NCI-H2171 treated with DMSO at 0.1 percent for 48 hours (cell line): ENCODE results near the gene MAGEA1.
"Not testable (repeated sequence)": the region's sequence is repeated elsewhere in the genome, so short reads cannot be mapped to it uniquely, and the experiment has no call there.

Experiments
- DNase-seq: peaks from one replicate; lab custom pipeline; 2025; lab: John Stamatoyannopoulos, UW

MAGEA1 gene, protein sequence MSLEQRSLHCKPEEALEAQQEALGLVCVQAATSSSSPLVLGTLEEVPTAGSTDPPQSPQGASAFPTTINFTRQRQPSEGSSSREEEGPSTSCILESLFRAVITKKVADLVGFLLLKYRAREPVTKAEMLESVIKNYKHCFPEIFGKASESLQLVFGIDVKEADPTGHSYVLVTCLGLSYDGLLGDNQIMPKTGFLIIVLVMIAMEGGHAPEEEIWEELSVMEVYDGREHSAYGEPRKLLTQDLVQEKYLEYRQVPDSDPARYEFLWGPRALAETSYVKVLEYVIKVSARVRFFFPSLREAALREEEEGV

GRCh38 chrX:153179131-153179530 lies at the start of gene MAGEA1:
TSS of gene MAGEA1 (plus strand) at chrX:153179284. CDS start at chrX:153182390, 3,106 bp downstream.
- no peak for DNase-seq

GRCh38 chrX:153132924-153133323 lies 46.2 kb upstream of the MAGEA1 start:
- not testable (repeated sequence) for DNase-seq

- not testable (repeated sequence) for DNase-seq
These were observed 40.0 kb upstream of the MAGEA1 start for GRCh38 chrX:153139074-153139473.

GRCh38 chrX:153146288-153146687 lies 32.8 kb upstream of the MAGEA1 start:
- not testable (repeated sequence) for DNase-seq

GRCh38 chrX:153153516-153153915 lies 25.6 kb upstream of the MAGEA1 start:
- DNase-seq = no peak

- no peak for DNase-seq
These were observed 21.6 kb upstream of the MAGEA1 start for GRCh38 chrX:153157450-153157849.

- no peak for DNase-seq
These were observed 20.8 kb upstream of the MAGEA1 start for GRCh38 chrX:153158319-153158718.

- DNase-seq = no peak
These were observed 17.1 kb upstream of the MAGEA1 start for GRCh38 chrX:153161952-153162351.

GRCh38 chrX:153164733-153165132 lies 14.4 kb upstream of the MAGEA1 start:
- DNase-seq = no peak

DNA sequence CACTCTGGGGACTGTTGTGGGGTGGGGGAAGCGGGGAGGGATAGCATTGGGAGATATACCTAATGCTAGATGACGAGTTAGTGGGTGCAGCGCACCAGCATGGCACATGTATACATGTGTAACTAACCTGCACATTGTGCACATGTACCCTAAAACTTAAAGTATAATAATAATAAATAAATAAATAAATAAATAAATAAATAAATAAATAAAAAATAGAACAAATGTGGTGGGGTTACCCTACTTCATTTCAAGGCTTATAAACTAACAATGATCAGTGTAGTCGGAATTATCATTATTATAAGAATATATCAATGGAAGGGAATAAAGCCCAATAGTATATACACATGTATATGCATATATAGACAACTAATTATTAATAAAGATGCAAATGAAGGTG lies 10.7 kb upstream of the MAGEA1 start:
- not testable (repeated sequence) for DNase-seq

DNA sequence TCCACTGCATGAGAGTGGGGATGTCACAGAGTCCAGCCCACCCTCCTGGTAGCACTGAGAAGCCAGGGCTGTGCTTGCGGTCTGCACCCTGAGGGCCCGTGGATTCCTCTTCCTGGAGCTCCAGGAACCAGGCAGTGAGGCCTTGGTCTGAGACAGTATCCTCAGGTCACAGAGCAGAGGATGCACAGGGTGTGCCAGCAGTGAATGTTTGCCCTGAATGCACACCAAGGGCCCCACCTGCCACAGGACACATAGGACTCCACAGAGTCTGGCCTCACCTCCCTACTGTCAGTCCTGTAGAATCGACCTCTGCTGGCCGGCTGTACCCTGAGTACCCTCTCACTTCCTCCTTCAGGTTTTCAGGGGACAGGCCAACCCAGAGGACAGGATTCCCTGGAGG lies 2.7 kb downstream of the MAGEA1 start:
- no peak for DNase-seq

DNA sequence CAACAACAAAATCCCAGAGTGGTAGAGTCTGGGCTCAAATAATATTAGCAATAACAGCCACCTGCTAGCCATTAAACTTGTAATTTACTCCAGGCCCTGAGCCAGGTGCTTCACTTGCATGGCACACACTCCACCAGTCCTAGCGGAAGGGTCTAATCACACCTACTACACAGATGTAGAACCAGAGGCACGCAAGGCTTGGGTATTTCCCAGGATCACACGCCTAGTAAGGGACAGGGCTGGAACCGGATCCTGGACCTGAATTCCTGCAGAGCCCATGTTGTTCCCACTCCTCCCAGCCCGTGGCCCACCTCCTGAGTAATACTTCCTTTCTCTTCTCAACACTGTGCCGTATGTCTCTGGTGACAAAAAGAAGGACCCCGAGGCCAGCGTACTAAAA lies 5.7 kb downstream of the MAGEA1 start:
- DNase-seq = no peak

DNA sequence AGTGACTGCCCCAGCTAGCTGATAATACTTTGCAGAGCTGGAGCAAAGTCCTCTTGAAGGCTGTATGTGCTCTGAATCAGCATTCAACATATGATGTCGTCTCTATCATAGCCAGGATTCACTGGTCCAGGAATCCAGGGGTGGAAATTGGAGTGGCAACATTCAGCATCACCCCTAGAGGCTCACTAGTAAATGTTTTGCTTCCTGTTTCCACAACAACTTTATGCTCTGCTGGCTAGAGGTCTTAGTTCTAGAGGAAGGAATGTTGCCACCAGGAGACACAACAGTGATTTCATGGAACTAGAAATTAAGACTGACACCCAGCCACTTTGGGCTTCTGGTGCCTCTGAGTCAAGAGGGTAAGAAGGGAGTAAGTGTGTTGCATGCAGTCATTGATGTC lies 11.3 kb downstream of the MAGEA1 start:
- no peak for DNase-seq

- no peak for DNase-seq
These were observed 21.4 kb downstream of the MAGEA1 start for GRCh38 chrX:153200462-153200861.

DNA sequence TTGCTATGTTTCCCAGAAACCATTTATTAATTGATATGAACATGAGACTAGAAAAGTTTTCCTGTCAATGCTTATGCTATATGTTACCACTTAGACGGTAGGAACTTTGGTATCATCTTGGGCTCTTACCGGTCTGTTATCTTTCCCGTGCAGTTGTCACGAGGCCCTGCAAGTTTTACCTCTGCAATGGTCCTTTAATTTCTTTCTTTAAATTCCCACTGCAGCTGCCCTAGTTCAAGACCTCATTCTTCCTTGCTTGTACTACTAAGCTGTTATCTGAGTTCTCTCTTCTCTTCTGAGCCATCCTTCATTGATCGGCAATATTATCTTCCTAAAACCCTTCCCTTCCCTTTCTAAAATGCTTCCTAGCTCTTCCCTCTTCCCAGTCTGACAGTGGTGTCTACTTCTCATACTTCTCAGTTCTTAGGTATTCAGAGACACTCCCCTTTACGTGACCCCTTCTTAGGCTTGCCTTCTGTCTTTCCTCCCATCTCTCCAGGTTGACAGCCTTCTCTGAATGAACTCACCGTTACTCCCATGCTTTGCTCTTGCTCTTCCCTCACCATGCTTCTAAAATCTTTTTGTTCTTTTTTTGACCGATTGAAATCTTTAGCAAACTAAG lies 27.5 kb downstream of the MAGEA1 start:
- DNase-seq = no peak

DNA sequence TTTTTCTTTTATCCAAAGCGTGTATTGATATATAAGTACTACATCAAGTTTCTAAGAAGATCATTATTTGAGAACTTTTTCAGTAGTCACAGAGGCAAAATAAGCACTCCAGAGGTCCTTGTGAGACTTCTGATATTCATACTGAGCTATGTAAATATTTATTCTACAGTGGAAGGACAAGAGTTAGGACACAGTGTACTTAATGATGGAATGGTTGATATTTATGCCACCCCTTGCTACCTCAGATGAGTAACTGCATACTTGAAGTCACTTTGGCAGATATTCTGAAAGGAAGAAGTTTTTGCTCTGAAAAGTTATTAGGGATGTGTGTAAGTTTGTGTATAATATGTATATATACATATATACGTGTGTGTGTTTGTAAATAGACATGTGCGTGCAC lies 30.3 kb downstream of the MAGEA1 start:
- DNase-seq = no peak

DNA sequence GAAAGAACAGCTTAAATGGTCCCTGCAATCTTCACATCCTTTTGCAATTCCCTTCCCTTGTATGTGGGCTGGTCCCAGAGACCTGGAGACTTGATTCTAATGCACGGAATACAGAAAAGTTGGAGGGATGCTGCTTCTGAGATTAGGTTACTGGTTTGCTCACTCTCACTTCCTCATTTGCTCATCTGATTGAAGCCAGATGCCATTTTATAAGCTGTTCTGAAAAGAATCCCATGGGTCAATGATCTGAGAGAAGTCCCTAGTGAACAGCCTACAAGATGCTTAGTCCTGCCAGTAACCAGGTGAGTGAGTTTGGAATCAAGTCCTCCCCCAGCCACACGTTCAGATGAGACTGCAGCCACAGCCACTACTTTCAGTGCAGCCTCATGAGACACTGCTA lies 35.9 kb downstream of the MAGEA1 start:
- DNase-seq = no peak

- no peak for DNase-seq
These were observed 37.8 kb downstream of the MAGEA1 start for GRCh38 chrX:153216926-153217325.

DNA sequence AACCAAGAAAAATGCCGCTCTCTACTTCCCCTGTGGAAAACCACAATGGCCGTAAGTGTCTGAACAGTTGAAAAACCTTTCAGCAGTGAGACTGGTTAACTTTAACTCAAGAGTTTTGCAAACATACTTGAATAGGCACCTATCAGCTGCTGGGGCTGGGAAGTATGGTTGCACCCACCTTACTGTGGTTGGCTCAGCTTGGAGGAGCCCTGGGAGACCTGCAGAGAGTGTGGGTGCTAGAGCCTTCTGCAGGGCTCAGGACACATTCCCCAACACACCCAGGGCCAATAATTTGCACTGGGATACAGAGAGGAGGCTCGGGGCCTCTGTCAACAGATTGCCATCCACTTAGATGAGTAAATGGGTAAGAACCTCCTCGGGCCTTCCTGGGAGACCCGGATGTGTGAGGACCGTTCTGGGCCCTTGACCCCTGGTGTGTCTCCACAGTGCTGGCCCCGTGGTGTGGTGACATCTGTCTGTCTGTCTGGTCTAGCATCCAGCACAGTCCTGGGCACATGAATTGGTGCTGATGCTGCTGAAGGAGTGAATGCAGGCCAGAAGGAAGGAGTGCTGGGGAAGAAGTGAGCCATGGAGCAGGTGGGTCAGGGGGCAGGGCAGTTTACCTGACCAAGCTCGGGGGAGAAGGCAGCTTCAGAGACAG lies 46.5 kb downstream of the MAGEA1 start:
- DNase-seq = no peak

DNA sequence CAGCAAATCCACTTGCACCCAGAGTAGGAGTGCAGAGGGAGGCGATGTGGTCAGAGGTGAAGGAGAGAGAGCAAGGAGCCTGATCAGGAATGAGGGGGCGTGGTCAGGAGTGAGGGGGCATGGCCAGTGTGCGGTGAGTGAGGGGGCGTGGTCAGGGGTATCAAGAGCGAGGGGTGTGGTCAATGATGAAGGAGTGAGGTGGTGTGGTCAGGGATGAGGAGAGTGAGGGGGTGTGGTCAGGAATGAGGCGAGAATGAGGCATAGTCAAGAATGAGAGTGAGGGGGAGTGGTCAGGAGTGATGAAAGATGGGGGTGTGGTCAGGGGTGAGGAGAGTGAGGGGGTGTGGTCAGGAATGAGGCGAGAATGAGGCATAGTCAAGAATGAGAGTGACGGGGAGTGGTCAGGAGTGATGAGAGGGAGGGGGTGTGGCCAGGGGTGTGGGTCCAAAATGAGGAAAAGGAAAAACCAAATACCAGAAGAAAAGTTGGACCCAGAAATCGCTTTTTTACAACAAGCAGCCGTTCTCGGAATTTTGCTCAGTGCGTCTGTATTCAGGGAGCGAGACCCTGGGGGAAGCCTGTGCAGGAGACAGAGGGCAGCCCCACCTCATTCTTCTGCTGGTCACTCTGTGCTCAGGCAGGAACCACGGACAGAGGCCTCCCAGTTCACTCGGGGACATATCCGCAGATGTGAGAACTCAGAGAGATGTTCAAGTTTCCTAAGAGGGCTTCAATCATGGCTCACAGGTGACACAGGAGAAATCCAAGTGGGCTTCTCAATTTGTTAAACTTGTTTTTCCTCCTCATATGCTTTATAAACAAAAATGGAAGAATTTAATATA lies 47.5 kb downstream of the MAGEA1 start:
- no peak for DNase-seq
